NAMALWA (cell line): Measurements from ENCODE around the gene FAM117A.
"Not testable (repeated sequence)": the region's sequence is repeated elsewhere in the genome, so short reads cannot be mapped to it uniquely, and the experiment has no call there.

Experiments
- DNase-seq: peaks from one replicate; pipeline ENCODE4 v3.0.0-alpha.2; 2015; ENCODE audit warnings: low spot score

The FAM117A gene

GRCh38 chr17:49762151-49762941, 1.6 kb downstream of the FAM117A start:
- DNase-seq: peak; percentile 20

- DNase-seq: no peak
These were observed 2.9 kb downstream of the FAM117A start for GRCh38 chr17:49760932-49761558.

GRCh38 chr17:49760296-49760695, 3.6 kb downstream of the FAM117A start:
- DNase-seq: no peak

- DNase-seq: no peak
These were observed 4.7 kb downstream of the FAM117A start for GRCh38 chr17:49759203-49759602.

GRCh38 chr17:49758464-49759010, 5.4 kb downstream of the FAM117A start:
- DNase-seq: not testable (repeated sequence)

GRCh38 chr17:49757151-49757777, 6.7 kb downstream of the FAM117A start:
- no peak for DNase-seq

- no peak for DNase-seq
These were observed 7.4 kb downstream of the FAM117A start for GRCh38 chr17:49756323-49757150.

- no peak for DNase-seq
These were observed 8.2 kb downstream of the FAM117A start for GRCh38 chr17:49755663-49756283.

- DNase-seq: no peak
These were observed 10.0 kb downstream of the FAM117A start for GRCh38 chr17:49753959-49754391.

- DNase-seq: no peak
These were observed 11.4 kb downstream of the FAM117A start for GRCh38 chr17:49752508-49752907.

- no peak for DNase-seq
These were observed 14.2 kb downstream of the FAM117A start for GRCh38 chr17:49749730-49750129.

- DNase-seq: peak; percentile 80
These were observed 15.1 kb downstream of the FAM117A start for GRCh38 chr17:49748791-49749190.

GRCh38 chr17:49748223-49748622, 15.7 kb downstream of the FAM117A start:
- DNase-seq: no peak

- DNase-seq: no peak
These were observed 16.3 kb downstream of the FAM117A start for GRCh38 chr17:49747632-49748031.

- peak; percentile 73 for DNase-seq
These were observed 17.0 kb downstream of the FAM117A start for GRCh38 chr17:49746791-49747490.

GRCh38 chr17:49745175-49746139, 18.5 kb downstream of the FAM117A start:
- DNase-seq: no peak

- DNase-seq: peak; percentile 54
These were observed 21.7 kb downstream of the FAM117A start for GRCh38 chr17:49742166-49742638.

GRCh38 chr17:49741692-49742076, 22.2 kb downstream of the FAM117A start:
- no peak for DNase-seq

- peak; percentile 75 for DNase-seq
These were observed 22.8 kb downstream of the FAM117A start for GRCh38 chr17:49741009-49741691.
